ENCODE data around the gene HS3ST3A1. TPM values are rescaled to one million over a fixed set of nuclear protein-coding genes. Genes with fewer than 3 reads are reported as not detected.

The HS3ST3A1 gene
- total RNA-seq, 1 experiment from 2014 or later = not detected

- H3K27ac ChIP-seq (ENCODE audit: low read depth, low read length) = no peak overlapping the region
- no peaks in the 10 kb centered on the region for H4K20me1 ChIP-seq (ENCODE audit: insufficient read depth)
- H3K79me2 ChIP-seq (ENCODE audit: insufficient read depth, low read length) = no peaks in the 10 kb centered on the region
- BruUV-seq (replicated peaks) = no TSS peak
- no peaks in the 10 kb centered on the region for H3K4me1 ChIP-seq (ENCODE audit: control insufficient read depth in 1 of 2, insufficient read depth in 2 of 2, low read length in 2 of 2)
- no peak overlapping the region for H2AFZ ChIP-seq (ENCODE audit: low read depth, low read length, poor library complexity, severe bottlenecking)
- no peaks in the 10 kb centered on the region for H3K27me3 ChIP-seq (ENCODE audit: insufficient read depth, low read length)
- RAD21 ChIA-PET (ENCODE audit: low non-redundant PET in 1 of 2, low total read pairs in 2 of 2, uncharacterized antibody in 2 of 2, unreplicated experiment in 2 of 2) = no interaction called here
- no peak overlapping the region for H3K4me2 ChIP-seq (ENCODE audit: low read length)
- DNase-seq (ENCODE audit: low read depth, low spot score) (no peak), ATAC-seq (no peak)
- H3K36me3 ChIP-seq (ENCODE audit: control insufficient read depth in 1 of 2, insufficient read depth in 2 of 2, low read length in 2 of 2) = no peaks in the 10 kb centered on the region
- no peaks in the 10 kb centered on the region for H3K9me3 ChIP-seq (ENCODE audit: control insufficient read depth in 1 of 2, insufficient read depth in 1 of 2, low read depth in 1 of 2, low read length in 2 of 2)
- intact Hi-C loops (cut with micrococcal nuclease) = no loop called here
- TF ChIP-seq ZNF274 (IDR thresholded peaks at IDR 0.05; ENCODE audit: low read depth, low read length) = no peak
- TF ChIP-seq MAX (IDR thresholded peaks at IDR 0.05) = no peak
- TF ChIP-seq ATF3 (IDR thresholded peaks at IDR 0.05) = no peak
- TF ChIP-seq FOSL1 (IDR thresholded peaks at IDR 0.05; ENCODE audit: low read depth) = no peak
- no peak for TF ChIP-seq EZH2phosphoT487 (IDR thresholded peaks at IDR 0.05; ENCODE audit: borderline replicate concordance)
- no peak for TF ChIP-seq SRF (IDR thresholded peaks at IDR 0.05; ENCODE audit: low read depth)
- no peak for TF ChIP-seq CTCF (IDR thresholded peaks at IDR 0.05 in 2 of 3, conservative IDR thresholded peaks at IDR 0.05 in 1 of 3; ENCODE audit: borderline replicate concordance in 1 of 3, insufficient read depth in 1 of 3, low read depth in 2 of 3, low read length in 2 of 3)
- no peak for TF ChIP-seq CBX3 (IDR thresholded peaks at IDR 0.05; ENCODE audit: low read depth)
- TF ChIP-seq TCF7L2 (IDR thresholded peaks at IDR 0.05; ENCODE audit: borderline replicate concordance, extremely low read depth, insufficient read depth, insufficient read length) = no peak
- no peak for TF ChIP-seq CEBPB (IDR thresholded peaks at IDR 0.05; ENCODE audit: low read depth)
- no peak for TF ChIP-seq ELF1 (IDR thresholded peaks at IDR 0.05; ENCODE audit: borderline replicate concordance, low read depth)
- TF ChIP-seq JUND (IDR thresholded peaks at IDR 0.05) = no peak
- TF ChIP-seq YY1 (IDR thresholded peaks at IDR 0.05; ENCODE audit: extremely low read depth, insufficient replicate concordance, low read depth, low read length) = no peak
- TF ChIP-seq REST (IDR thresholded peaks at IDR 0.05; ENCODE audit: low read depth) = no peak
- no peak for TF ChIP-seq POLR2A (IDR thresholded peaks at IDR 0.05; ENCODE audit: borderline replicate concordance, extremely low read depth, insufficient read depth, insufficient read length)
- no peak for TF ChIP-seq ZFX (IDR thresholded peaks at IDR 0.05)
- TF ChIP-seq POLR2AphosphoS5 (IDR thresholded peaks at IDR 0.05; ENCODE audit: low read depth, low read length) = no peak
- TF ChIP-seq EZH2 (IDR thresholded peaks at IDR 0.05) = no peak
- CTCF ChIA-PET = no interaction called here
- POLR2A ChIA-PET = no interaction called here
- H3K9ac ChIP-seq (ENCODE audit: low read length) = no peak overlapping the region
- H3K4me3 ChIP-seq (replicated peaks in 1 of 2; ENCODE audit: low read depth in 1 of 2, low read length in 2 of 2) = no peak overlapping the region
- no peaks in the 10 kb centered on the region for H3K9me2 ChIP-seq (ENCODE audit: insufficient read depth)
Measured at GRCh38 chr17:13490906-13491482, 110.7 kb downstream of the HS3ST3A1 start.
